LNCaP clone FGC (cell line): ENCODE data around the gene RNU6-9.
"Not testable (repeated sequence)": the region's sequence is repeated elsewhere in the genome, so short reads cannot be mapped to it uniquely, and the experiment has no call there.

ENCODE experiments used
- DNase-seq: peaks from one replicate; pipeline ENCODE4 v3.0.0-alpha.2; 2011; ENCODE audit warnings: low read depth
- H3K4me3 ChIP-seq: 2 replicates; pipeline ENCODE4 v1.5.1; 2011; ENCODE audit warnings: mild to moderate bottlenecking, low read depth, low read length, control low read depth
- TF ChIP-seq, protein P1 (sequence below): IDR thresholded peaks from 2 replicates; pipeline ENCODE4 v1.5.1; 2012; ENCODE audit warnings: mild to moderate bottlenecking; ENCODE audit not compliant: control insufficient read depth, insufficient read depth; ENCODE audit errors: extremely low read depth

RNU6-9 gene

DNA sequence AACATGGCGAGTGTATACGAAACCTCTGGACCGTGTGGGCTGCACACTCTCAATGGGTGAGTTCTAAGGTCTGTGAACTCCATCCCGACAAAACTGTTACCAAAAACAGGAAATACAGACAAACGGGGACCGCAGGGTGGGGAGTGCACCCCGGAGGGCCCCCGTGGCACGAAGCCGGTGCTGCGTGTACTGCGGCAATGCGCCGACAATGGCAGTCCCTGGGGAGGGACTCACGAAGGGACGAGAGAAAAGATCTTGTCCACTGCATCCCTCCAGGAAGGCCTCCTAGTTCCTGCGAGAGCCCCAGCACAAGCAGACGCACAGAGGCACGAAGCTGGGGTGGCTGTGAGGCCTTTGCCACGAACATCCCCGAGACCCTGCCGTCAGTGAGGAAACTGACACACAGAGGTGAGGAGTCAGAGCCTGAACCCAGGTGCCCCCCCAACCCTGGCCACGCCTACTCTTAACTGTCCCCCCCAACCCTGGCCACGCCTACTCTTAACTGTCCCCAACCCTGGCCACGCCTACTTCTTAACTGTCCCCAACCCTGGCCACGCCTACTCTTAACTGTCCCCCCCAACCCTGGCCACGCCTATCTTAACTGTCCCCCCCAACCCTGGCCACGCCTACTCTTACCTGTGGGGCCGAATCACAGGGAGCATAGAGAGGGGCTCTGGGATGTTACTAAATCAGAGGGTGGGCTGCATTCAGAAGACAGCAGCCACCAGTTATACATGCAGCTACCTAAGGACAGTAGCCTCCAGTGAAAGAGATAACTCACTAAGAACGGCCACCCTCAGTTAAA, 4.5 kb upstream of the RNU6-9 start:
- DNase-seq = no peak
- TF ChIP-seq, protein P1, sequence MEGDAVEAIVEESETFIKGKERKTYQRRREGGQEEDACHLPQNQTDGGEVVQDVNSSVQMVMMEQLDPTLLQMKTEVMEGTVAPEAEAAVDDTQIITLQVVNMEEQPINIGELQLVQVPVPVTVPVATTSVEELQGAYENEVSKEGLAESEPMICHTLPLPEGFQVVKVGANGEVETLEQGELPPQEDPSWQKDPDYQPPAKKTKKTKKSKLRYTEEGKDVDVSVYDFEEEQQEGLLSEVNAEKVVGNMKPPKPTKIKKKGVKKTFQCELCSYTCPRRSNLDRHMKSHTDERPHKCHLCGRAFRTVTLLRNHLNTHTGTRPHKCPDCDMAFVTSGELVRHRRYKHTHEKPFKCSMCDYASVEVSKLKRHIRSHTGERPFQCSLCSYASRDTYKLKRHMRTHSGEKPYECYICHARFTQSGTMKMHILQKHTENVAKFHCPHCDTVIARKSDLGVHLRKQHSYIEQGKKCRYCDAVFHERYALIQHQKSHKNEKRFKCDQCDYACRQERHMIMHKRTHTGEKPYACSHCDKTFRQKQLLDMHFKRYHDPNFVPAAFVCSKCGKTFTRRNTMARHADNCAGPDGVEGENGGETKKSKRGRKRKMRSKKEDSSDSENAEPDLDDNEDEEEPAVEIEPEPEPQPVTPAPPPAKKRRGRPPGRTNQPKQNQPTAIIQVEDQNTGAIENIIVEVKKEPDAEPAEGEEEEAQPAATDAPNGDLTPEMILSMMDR = no peak
- no peak overlapping the region for H3K4me3 ChIP-seq

DNA sequence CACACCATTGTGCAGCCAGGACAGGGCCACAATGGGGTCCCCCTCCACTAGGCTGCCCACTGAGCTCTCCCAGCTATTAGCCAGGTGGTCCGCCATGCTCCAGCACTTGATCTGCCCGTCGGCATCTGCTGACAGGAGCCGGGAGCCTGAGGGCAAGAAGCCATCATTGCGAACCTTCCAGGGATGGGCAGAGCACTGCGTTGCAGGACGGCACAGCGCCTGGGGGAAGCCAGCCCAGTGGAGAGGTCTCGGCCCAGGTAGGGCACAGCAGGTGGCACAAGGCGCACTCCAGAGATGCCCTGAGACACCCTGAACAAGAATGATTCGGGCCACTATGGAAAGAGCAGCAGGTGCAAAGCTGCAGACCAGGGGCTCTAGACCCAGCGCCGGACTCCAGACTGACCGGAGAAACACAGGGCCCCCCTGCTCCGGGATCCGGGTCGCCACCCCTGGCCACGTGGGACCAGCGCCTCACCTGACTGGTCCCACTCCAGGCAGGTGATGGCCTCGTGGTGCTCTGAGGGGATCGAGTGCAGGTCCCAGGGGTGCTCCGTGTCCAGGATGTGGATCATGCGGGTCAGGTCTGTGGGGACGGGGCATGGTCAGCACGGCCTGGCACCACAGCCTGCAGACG, 3.5 kb upstream of the RNU6-9 start:
- no peak for DNase-seq
- no peak overlapping the region for H3K4me3 ChIP-seq
- TF ChIP-seq, protein P1 = no peak

DNA sequence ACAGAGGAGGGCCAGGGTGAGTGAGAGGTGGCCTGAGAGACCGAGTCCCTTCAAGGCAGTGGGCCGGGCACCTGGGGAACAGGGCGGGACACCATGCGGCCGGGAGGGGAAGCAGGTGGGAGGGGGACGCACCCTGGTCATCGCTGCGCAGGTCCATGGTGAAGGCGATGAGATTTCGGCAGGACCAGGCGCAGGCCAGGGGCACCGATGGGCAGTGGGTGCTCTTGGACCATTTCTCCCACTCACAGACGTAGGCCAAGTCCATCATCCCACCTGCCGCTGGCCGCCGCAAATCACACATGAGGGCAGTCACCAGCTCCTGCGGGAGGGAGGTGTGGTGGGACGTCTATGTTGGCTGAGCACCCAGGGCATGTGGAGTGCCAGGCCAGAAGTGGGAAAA, 2.5 kb upstream of the RNU6-9 start:
- DNase-seq = no peak
- TF ChIP-seq, protein P1 = no peak
- no peak overlapping the region for H3K4me3 ChIP-seq

DNA sequence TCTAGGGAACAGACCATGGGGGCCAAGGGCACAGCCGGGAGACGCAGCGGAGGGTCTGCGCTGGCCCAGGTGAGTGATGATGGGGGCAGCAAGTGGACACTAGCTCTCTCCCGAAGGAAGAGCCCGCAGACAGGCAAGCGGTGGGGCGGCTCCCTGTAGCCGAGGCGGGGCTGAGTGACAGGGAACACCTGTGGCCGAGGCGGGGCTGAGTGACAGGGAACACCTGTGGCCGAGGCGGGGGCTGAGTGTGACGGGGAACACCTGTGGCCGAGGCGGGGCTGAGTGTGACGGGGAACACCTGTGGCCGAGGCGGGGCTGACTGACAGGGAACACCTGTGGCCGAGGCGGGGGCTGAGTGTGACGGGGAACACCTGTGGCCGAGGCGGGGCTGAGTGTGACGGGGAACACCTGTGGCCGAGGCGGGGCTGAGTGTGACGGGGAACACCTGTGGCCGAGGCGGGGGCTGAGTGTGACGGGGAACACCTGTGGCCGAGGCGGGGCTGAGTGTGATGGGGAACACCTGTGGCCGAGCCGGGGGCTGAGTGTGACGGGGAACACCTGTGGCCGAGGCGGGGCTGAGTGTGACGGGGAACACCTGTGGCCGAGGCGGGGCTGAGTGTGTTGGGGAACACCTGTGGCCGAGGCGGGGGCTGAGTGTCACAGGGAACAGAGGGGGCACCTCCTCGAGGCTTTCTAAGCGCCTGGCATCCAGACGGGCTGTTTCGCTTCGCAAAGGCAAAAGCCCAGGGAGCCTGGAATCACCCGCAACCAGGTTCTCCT, 1.7 kb upstream of the RNU6-9 start:
- peak overlapping the region; percentile 88 for H3K4me3 ChIP-seq
- not testable (repeated sequence) for DNase-seq

DNA sequence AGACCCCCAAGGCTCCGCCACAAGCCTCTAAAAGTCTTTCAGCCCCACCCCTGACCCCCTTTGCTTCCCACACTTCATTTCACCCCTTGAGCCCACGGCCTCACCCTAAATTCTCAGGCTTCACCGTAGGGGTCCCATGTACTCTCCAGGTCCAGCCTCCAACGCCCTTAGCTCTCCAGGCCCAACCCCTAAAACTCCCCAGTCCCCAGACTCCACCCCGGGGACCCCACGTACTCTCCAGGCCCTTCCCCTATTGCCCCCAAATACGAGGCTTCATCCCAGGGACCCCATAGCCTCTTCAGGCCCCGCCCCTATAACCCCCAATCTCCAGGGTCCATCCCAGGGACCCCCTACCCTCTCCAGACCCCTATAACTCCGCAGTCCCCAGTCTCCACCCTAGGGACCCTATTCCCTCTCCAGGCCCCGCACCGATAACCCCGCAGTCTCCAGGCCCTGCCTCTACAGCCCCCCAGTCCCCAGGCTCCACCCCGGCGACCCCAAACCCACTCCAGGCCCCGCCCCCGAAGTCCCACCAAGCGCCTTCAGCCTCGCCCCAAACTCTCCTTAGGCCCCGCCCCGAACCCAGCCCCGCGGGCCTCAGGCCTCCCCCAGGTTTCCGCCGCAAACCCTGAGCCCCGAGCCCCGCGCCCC, 916 bp upstream of the RNU6-9 start:
- DNase-seq = no peak
- peak overlapping the region; percentile 88 for H3K4me3 ChIP-seq
- TF ChIP-seq, protein P1 = no peak

DNA sequence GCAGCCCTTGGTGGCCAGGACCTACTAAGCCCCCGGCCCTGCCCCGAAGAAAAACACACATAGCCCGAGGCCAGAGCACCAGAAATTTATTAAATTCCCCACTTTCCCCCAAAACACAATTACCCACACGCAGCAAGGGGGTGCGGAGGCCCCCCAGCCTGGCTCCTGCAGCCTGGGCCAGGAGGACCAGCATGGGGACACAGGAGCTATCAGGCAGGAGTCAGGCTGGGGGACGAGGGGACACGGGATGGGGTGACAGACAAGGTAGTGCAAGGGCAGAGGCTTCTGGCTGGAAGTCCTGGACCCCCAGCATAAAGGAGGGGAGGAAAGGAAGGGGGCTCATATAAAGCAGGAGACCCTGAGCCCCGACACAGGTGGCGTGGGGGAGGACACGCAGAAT, 3.1 kb downstream of the RNU6-9 start:
- TF ChIP-seq, protein P1 = no peak
- H3K4me3 ChIP-seq = no peak overlapping the region
- no peak for DNase-seq

DNA sequence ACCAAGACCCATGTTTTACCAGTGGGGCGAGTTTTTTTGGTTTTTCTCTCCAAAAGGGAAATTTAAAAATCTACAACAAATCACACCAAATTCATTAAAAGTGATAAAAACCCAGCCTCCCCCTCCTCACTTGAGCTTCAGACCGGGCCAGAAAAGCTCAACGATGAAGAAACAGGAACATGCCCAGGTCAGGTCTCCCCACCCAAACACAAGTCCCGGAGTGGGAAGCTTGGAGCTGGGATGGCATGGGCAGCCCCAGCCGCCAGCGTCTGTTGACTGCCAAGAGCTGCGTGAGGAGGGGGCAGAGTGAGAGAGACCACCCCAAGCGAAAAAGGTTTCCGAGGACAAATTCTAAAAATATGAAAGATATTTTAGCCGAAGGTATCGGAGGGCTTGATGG, 3.7 kb downstream of the RNU6-9 start:
- TF ChIP-seq, protein P1 = no peak

More for the DNA sequence above, 3.7 kb downstream of the RNU6-9 start:
- no peak overlapping the region for H3K4me3 ChIP-seq
- no peak for DNase-seq
